ENCODE results near the gene ZNF775.

The ZNF775 gene

GRCh38 chr7:150431839-150432658, 52.9 kb downstream of the ZNF775 start:
- in situ Hi-C loops (cut with HindIII; ENCODE audit: low pct_ligation_motif_present, low sequenced_read_pairs), result no loop called here
- Histone ChIP-seq H3K27ac (no peak overlapping the region), H3K27me3 (replicated peaks) (no peaks in the 10 kb centered on the region), H3K36me3 (replicated peaks) (no peaks in the 10 kb centered on the region), H3K4me3 (ENCODE audit: low read depth, low read length) (no peak overlapping the region)
- TF ChIP-seq CTCF (IDR thresholded peaks at IDR 0.05; ENCODE audit: low read depth, low read length, missing control alignments), result no peak
- no peak for DNase-seq

GRCh38 chr7:150432915-150433892, 54.1 kb downstream of the ZNF775 start:
- in situ Hi-C loops (cut with HindIII; ENCODE audit: low pct_ligation_motif_present, low sequenced_read_pairs), result no loop called here
- H3K36me3 ChIP-seq (replicated peaks), result no peaks in the 10 kb centered on the region
- DNase-seq, result no peak
- no peak overlapping the region for H3K27ac ChIP-seq
- no peaks in the 10 kb centered on the region for H3K27me3 ChIP-seq (replicated peaks)
- TF ChIP-seq CTCF (IDR thresholded peaks at IDR 0.05; ENCODE audit: low read depth, low read length, missing control alignments), result no peak
- H3K4me3 ChIP-seq (ENCODE audit: low read depth, low read length), result no peak overlapping the region

- in situ Hi-C loops (cut with HindIII; ENCODE audit: low pct_ligation_motif_present, low sequenced_read_pairs), result no loop called here
- H3K36me3 ChIP-seq (replicated peaks), result no peaks in the 10 kb centered on the region
- no peak overlapping the region for H3K27ac ChIP-seq
- H3K27me3 ChIP-seq (replicated peaks), result no peaks in the 10 kb centered on the region
- DNase-seq, result no peak
- no peak overlapping the region for H3K4me3 ChIP-seq (ENCODE audit: low read depth, low read length)
- no peak for TF ChIP-seq CTCF (IDR thresholded peaks at IDR 0.05; ENCODE audit: low read depth, low read length, missing control alignments)
Measured at GRCh38 chr7:150434240-150434639, 55.1 kb downstream of the ZNF775 start.

GRCh38 chr7:150435047-150435389, 55.9 kb downstream of the ZNF775 start:
- in situ Hi-C loops (cut with HindIII; ENCODE audit: low pct_ligation_motif_present, low sequenced_read_pairs), result no loop called here
- no peak for TF ChIP-seq CTCF (IDR thresholded peaks at IDR 0.05; ENCODE audit: low read depth, low read length, missing control alignments)

GRCh38 chr7:150435390-150436073, 56.4 kb downstream of the ZNF775 start:
- in situ Hi-C loops (cut with HindIII; ENCODE audit: low pct_ligation_motif_present, low sequenced_read_pairs), result no loop called here
- TF ChIP-seq CTCF (IDR thresholded peaks at IDR 0.05; ENCODE audit: low read depth, low read length, missing control alignments), result no peak
- H3K27ac ChIP-seq, result no peak overlapping the region
- H3K36me3 ChIP-seq (replicated peaks), result no peaks in the 10 kb centered on the region
- H3K4me3 ChIP-seq (ENCODE audit: low read depth, low read length), result no peak overlapping the region
- DNase-seq, result no peak
- H3K27me3 ChIP-seq (replicated peaks), result no peaks in the 10 kb centered on the region

More at GRCh38 chr7:150435047-150435389, 55.9 kb downstream of the ZNF775 start:
- DNase-seq, result no peak
- Histone ChIP-seq H3K27me3 (replicated peaks) (no peaks in the 10 kb centered on the region), H3K36me3 (replicated peaks) (no peaks in the 10 kb centered on the region), H3K4me3 (ENCODE audit: low read depth, low read length) (no peak overlapping the region), H3K27ac (no peak overlapping the region)
